Measurements from ENCODE around the gene MACIR.

The MACIR gene

GRCh38 chr5:103290846-103291245 is 32.3 kb downstream of the MACIR start:
- FAIRE-seq, result no peak

GRCh38 chr5:103291606-103292005 is 33.0 kb downstream of the MACIR start:
- DNase-seq (ENCODE audit: low spot score) (no peak), FAIRE-seq (no peak)

More at GRCh38 chr5:103290846-103291245, 32.3 kb downstream of the MACIR start:
- DNase-seq (ENCODE audit: low spot score), result no peak

- no peak for FAIRE-seq
- no peak for DNase-seq (ENCODE audit: low spot score)
Measured at GRCh38 chr5:103293099-103293498, 34.5 kb downstream of the MACIR start.

GRCh38 chr5:103293719-103294118 is 35.2 kb downstream of the MACIR start:
- FAIRE-seq, result no peak
- no peak for DNase-seq (ENCODE audit: low spot score)

GRCh38 chr5:103294906-103295305 is 36.3 kb downstream of the MACIR start:
- FAIRE-seq (no peak), DNase-seq (ENCODE audit: low spot score) (no peak)

- DNase-seq (ENCODE audit: low spot score) (no peak), FAIRE-seq (no peak)
Measured at GRCh38 chr5:103295424-103295823, 36.9 kb downstream of the MACIR start.

- DNase-seq (ENCODE audit: low spot score), result no peak
- no peak for FAIRE-seq
Measured at GRCh38 chr5:103295871-103296270, 37.3 kb downstream of the MACIR start.

GRCh38 chr5:103298117-103298516 is 39.6 kb downstream of the MACIR start:
- FAIRE-seq (no peak), DNase-seq (ENCODE audit: low spot score) (no peak)

- no peak for DNase-seq (ENCODE audit: low spot score)
- FAIRE-seq, result no peak
Measured at GRCh38 chr5:103298607-103299188, 40.1 kb downstream of the MACIR start.

- DNase-seq (ENCODE audit: low spot score) (no peak), FAIRE-seq (no peak)
Measured at GRCh38 chr5:103305809-103306208, 47.2 kb downstream of the MACIR start.

- DNase-seq (ENCODE audit: low spot score), result no peak
Measured at GRCh38 chr5:103307470-103307869, 48.9 kb downstream of the MACIR start.

GRCh38 chr5:103308774-103309173 is 50.2 kb downstream of the MACIR start:
- no peak for DNase-seq (ENCODE audit: low spot score)
- no peak for FAIRE-seq

More at GRCh38 chr5:103307470-103307869, 48.9 kb downstream of the MACIR start:
- no peak for FAIRE-seq

GRCh38 chr5:103313056-103313455 is 54.5 kb downstream of the MACIR start:
- no peak for FAIRE-seq
- DNase-seq (ENCODE audit: low spot score), result no peak

- FAIRE-seq (no peak), DNase-seq (ENCODE audit: low spot score) (no peak)
Measured at GRCh38 chr5:103315455-103315854, 56.9 kb downstream of the MACIR start.

GRCh38 chr5:103327451-103327850 is 68.9 kb downstream of the MACIR start:
- no peak for DNase-seq (ENCODE audit: low spot score)
- FAIRE-seq, result no peak

- no peak for DNase-seq (ENCODE audit: low spot score)
- no peak for FAIRE-seq
Measured at GRCh38 chr5:103327893-103328292, 69.3 kb downstream of the MACIR start.
